Measurements from ENCODE around the gene COL5A1.

The COL5A1 gene

DNA sequence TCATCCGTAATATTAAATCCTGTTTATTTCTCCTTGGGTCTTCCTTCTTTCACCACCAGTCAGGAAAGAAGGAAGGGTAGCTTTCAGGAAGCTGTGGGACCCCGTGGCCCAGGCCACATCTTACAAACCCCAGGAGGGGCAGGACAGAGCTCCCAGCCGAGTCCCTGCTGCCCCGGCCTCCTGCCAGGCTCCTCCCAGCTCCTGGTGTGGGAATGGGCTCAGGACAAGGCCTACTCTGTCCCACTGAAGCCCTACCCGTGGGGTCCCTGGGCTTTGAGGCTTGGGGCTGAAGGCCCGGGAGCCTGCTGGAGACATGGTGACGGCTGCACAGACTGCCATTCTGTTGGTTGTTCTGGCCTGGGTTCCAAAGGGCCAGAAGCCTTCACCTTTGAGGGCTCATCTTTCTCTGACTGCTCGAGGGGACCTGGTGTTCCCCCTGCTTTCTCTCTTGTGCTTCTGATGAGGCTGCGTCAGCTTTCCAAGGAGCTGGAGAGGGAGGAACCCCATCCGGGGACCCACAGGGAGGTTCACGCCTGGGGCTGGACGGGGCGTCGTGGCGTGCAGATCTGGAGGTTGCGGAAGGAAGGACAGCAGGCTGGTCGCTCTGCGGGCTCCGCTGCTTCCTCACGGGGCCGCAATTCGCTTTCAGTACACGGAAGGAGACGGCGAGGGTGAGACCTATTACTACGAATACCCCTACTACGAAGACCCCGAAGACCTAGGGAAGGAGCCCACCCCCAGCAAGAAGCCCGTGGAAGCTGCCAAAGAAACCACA lies 86.6 kb downstream of the COL5A1 start:
- no peak for DNase-seq (ENCODE audit: low read depth)

- no peak for DNase-seq (ENCODE audit: low read depth)
These were observed 87.3 kb downstream of the COL5A1 start for GRCh38 chr9:134728801-134729495.

DNA sequence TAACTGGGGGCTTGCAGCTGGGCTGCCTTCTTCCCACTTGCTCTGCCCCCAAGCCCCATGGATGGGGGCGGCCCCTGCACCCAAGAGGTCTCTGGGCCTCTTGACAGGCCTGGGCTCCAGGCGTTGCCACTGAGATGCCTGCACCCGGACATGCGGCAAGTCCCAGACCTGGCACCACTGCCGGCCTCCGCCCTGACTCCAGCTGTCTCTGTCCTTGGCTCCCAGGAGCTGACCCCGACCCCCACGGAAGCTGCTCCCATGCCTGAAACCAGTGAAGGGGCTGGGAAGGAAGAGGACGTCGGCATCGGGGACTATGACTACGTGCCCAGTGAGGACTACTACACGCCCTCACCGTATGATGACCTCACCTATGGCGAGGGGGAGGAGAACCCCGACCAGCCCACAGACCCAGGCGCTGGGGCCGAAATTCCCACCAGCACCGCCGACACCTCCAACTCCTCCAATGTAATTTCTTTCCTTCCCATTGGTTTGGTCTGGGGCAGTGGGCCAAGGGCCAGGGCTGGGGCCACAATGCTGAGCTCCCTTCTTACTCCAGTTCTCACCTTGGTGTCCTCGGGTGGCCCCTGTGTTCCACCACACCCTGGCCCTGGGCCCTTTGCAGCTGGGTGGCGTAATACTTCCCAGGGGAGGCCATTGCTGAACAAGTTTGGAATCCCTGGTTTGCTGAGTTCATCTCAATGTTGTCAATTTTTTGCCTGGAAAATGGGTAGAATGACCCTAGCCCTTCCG lies 88.6 kb downstream of the COL5A1 start:
- DNase-seq (ENCODE audit: low read depth) = no peak

GRCh38 chr9:134730761-134731496 lies 89.3 kb downstream of the COL5A1 start:
- DNase-seq (ENCODE audit: low read depth) = no peak

- DNase-seq (ENCODE audit: low read depth) = no peak
These were observed 90.1 kb downstream of the COL5A1 start for GRCh38 chr9:134731497-134732391.

- DNase-seq (ENCODE audit: low read depth) = no peak
These were observed 90.9 kb downstream of the COL5A1 start for GRCh38 chr9:134732392-134733110.

- DNase-seq (ENCODE audit: low read depth) = no peak
These were observed 92.1 kb downstream of the COL5A1 start for GRCh38 chr9:134733480-134734232.

- no peak for DNase-seq (ENCODE audit: low read depth)
These were observed 92.7 kb downstream of the COL5A1 start for GRCh38 chr9:134734270-134734669.

DNA sequence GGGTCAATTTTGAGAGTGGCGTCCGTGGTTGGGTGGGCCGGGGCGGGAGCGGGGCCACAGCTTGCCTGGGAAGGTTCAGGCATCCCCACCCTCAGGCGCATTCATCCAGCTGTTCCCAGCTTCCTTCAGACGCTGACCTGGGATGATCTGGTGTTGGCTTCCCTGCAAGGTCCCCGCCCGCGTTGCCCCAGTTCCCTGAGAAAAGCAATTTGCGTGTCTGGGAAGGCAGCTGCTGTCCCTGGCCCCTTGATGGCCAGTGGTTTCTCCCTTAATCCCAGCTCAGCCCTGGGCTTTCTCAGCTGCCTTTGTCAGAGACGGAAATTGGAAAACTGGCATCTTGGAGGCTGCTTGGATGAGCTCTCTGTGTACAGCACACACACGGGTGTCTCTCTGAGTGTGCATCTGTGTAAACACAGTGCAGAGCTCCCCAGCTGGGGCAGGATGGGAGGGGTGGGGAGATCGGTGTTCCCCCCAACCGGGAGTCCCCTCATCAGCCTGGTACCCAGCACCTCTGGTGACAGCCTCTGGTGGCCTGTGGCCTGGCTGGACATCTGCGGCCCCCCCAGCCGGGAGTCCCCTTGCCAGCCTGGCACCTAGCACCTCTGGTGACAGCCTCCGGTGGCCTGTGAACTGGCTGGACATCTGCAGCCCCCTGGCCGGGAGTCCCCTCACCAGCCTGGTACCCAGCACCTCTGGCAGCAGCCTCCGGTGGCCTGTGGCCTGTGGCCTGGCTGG lies 94.0 kb downstream of the COL5A1 start:
- no peak for DNase-seq (ENCODE audit: low read depth)

- DNase-seq (ENCODE audit: low read depth) = no peak
These were observed 95.3 kb downstream of the COL5A1 start for GRCh38 chr9:134736791-134737497.

DNA sequence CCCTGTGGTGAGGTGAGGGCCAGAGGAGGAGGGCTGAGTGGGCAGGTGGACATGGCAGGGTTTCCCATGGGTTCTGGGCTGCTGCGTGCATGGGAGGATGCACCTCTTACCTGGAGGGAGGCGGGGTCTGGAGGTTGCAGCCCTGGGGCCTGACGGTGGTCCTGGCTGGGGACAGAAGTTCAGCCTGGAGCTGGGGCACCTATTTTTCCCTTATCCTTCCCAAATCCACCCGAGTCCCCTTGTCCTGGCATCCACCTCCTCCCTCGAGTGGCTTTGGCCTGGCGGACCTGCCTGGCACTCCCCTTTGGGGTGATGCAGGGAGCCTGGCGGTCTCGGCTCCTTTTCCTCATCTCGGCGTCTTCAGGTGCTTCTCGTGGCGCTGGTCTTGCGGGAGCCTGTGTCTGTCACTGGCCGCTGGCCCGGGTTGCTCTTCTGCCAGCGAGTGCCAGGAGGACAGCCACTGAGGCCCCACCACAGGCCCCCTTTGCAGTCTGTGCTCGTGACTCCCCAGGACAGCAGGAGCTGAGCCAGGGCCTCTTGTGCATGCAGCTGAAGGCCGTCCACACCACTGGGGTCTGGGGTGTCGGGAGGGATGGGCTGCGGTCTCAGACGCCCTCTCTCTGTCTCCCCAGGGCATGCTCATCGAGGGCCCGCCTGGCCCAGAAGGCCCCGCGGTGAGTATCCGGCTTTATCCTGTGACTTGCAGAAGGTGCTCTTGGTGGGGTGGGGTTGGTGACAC lies 96.4 kb downstream of the COL5A1 start:
- no peak for DNase-seq (ENCODE audit: low read depth)

- no peak for DNase-seq (ENCODE audit: low read depth)
These were observed 97.5 kb downstream of the COL5A1 start for GRCh38 chr9:134738869-134739659.

DNA sequence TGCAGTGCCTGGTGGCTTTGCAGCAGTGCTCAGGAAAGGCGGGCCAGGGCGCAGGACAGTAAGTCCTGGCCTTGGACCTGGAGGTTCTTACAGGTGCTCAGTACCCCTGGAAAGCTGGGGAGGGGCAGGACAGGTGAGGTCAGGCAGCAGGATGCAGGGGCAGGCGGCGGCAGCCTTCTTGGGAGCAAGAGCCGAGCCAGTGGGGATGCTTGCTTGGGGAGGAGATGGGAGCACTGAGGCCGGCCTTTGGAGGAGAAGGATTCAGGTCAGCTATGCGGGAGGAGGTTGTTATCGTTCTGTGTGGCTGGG lies 98.0 kb downstream of the COL5A1 start:
- DNase-seq (ENCODE audit: low read depth) = no peak

GRCh38 chr9:134740071-134740470 lies 98.5 kb downstream of the COL5A1 start:
- DNase-seq (ENCODE audit: low read depth) = no peak

GRCh38 chr9:134741846-134742245 lies 100.2 kb downstream of the COL5A1 start:
- no peak for DNase-seq (ENCODE audit: low read depth)

DNA sequence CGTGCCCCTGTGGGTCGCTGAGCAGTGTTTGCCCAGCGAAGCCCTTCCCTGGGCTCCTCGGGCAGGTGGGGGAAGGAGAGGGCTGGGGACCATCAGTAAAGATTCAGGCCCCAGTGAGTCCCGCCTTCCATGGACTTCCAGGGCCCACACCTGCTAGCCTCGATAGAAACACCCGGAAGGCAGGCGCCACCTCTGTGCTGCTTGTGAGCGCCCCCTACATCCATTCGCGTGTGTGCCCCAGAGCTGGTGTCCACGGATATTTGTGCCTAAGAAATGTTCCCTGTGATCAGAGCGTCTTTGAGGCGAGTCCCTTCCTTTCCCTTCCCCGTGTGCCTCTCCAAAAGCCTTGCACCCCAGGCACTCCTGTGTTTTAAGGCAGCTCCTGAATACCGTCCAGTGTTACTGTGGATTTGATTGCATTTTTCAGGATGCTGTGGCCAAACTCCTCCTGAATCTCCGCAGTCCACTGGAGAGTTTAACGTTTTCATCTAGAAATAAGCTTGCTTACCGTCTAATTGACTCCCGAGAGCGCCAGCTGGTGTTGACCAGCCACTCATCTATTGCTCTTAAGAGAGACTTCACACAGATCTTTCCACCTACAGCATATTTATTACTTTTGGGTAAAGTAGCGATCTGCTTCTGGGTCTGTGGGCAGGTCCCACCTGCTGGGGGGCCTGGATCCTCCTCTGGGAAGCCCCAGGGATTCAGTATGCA lies 101.4 kb downstream of the COL5A1 start:
- DNase-seq (ENCODE audit: low read depth) = no peak
